GM12872 (cell line): ENCODE measurements around the gene WDR11.

Source experiments
- TF ChIP-seq, protein P1 (sequence below): IDR thresholded peaks from 3 replicates; pipeline ENCODE4 v1.5.1; 2011; ENCODE audit warnings: low read depth, mild to moderate bottlenecking, low read length, moderate library complexity; ENCODE audit not compliant: insufficient read depth

Gene WDR11

DNA sequence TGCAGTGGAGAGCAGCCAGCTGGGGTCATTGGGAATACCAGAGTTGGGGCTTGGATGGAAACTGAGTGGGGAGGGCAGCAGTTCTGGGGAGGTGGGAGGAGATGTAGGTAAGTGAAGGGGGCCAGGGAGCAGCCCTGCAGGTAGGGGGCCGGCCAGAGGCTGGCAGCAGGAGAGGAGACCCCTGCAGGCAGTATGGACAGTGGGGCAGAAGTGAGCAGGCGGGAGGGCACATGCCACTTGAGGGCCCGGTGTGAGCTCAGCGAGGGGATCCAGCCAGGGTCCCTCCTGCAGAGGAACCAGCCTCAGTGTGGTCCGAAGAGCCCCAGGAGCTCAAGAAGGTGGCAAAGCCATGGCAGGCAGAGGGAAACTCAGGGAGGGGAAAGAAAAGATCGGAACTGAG lies 75.4 kb downstream of the WDR11 start:
- TF ChIP-seq, protein P1, sequence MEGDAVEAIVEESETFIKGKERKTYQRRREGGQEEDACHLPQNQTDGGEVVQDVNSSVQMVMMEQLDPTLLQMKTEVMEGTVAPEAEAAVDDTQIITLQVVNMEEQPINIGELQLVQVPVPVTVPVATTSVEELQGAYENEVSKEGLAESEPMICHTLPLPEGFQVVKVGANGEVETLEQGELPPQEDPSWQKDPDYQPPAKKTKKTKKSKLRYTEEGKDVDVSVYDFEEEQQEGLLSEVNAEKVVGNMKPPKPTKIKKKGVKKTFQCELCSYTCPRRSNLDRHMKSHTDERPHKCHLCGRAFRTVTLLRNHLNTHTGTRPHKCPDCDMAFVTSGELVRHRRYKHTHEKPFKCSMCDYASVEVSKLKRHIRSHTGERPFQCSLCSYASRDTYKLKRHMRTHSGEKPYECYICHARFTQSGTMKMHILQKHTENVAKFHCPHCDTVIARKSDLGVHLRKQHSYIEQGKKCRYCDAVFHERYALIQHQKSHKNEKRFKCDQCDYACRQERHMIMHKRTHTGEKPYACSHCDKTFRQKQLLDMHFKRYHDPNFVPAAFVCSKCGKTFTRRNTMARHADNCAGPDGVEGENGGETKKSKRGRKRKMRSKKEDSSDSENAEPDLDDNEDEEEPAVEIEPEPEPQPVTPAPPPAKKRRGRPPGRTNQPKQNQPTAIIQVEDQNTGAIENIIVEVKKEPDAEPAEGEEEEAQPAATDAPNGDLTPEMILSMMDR: no peak

DNA sequence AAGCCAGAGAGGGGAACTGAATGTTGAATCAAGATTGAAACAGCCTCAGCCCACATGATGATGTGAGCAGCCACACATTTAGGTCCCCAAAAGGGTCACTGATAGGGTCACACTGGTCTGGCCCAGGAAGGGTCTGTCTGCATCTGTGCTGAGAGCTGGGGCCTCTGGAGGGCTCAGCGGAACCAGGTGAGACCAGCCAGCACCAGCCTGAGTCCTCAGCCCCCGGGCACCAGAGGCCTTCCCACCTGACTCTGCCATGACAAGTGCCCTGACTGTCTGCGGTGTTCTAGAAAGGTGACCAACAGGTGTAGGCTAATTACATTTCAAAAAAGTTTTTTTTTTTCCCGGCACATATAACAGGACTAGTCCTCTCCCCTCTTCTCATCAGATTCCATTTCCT lies 76.2 kb downstream of the WDR11 start:
- TF ChIP-seq, protein P1: no peak

DNA sequence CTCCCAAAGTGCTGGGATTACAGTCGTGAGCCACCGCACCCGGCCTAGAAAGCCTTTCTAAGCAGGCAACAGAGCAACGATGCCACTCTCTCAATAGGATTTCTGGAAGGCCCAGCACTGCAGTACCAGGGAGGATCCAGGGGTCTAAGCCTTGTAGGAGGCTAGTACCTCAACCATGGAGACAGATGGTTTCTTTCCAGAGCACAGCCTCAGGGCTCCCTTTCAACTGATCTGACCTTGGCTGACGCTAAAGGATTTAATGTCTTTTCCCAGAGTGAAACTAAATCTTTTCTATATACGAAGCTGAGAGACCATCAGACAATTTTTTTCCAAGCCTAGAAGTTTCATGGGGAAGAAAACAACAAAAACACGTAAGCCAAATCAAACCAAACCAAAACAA lies 78.0 kb downstream of the WDR11 start:
- TF ChIP-seq, protein P1: no peak

DNA sequence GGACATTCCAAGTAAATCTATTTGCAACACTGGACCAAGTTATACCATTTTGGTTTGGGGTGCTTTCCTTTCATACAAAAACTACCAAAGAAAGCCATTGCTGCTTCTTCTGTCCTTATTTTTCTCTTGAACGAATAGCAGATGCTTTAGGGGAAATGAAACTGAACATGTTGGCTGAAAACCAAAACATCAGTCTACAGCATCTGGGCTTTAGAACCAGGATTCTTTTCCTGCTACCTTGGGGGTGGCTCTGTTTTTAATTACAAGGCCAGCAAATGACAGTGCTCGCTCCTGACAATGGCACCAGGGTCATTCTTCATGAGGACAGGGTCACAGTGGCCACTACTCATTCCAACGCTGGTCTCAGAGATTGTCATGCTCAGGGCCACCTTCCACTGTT lies 80.3 kb downstream of the WDR11 start:
- TF ChIP-seq, protein P1: no peak

DNA sequence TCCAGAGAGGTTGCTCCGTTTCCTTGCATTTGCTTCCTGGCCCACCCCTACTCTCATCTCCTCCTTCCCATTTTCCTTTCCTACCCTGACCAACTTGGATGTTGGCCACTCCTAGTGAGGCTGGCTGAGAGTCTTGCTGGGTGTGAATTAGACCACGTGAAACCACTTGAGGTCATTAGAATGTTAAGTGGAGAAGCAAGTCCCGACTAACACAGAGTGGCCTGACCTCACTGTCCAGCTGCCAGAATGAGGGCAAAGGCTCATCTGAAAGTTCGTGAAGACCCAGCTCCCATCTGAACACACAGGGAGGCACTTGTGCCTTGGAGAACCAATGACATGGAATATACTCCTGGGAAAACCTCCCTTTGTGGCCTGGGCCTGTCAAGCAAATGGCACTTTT lies 80.8 kb downstream of the WDR11 start:
- TF ChIP-seq, protein P1: no peak

DNA sequence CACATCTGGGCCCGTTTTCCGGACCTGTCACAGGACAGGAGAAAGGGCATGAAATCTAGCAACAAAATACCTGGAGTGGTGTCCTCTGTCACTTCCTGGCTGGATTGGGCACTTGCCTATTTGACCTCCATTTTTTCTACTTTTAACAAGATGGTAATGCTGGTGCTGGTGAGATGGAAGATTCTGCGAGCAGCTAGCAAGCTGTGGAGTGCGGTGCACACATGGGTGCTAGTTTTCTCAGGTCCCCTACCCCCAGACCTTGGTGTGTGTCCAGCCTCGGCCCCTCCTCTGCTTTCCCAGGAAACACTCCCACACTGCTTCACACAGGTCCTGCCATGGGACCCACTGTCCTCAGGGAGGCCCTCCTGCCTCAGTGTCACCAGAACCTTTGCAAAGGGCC lies 87.7 kb downstream of the WDR11 start:
- TF ChIP-seq, protein P1: no peak

DNA sequence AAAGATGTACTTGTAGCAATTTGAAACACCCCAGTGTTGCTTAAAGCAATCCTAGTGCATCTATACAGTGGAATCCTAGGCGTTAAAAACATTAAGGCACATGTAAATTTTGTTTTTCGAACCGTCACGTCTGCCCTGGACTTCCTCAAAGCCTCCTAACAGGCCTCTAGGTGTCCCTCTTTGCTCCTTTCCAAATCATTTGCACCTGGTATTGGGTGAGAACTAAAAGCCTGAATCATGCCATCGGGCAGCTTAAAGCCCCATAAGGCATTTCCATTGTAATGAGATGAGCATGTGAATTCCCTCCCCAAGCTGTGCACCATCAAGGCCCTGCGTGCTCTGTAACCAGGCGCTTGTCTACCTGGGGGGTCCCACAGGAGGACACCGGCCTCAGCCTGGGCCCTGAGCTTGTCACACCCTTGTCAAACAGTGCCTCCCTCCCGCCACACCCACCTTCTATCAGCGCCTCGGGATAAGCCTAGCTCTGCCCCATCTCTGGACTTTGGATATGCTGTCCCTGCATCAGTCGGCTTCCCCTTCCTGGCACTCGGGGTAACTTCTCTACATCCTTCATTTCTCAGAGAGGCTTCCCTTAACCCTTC lies 89.2 kb downstream of the WDR11 start:
- TF ChIP-seq, protein P1: 0 out of 3 replicates have a peak, but pooled peaks have one; percentile 4
